Keratinocyte (primary cell): ENCODE data around the gene MYLK3. TPM values are rescaled to one million over a fixed set of nuclear protein-coding genes. Genes with fewer than 3 reads are reported as not detected.

Source experiments
- DNase-seq: peaks from one replicate; pipeline ENCODE4 v3.0.0-alpha.2; 2011; ENCODE audit warnings: low read depth, missing footprints, low spot score
- FAIRE-seq: peaks from 2 replicates; lab custom pipeline; 2011; peaks lifted over from hg19 to GRCh38; lab: Jason Lieb, UNC
- H2AFZ ChIP-seq: 2 replicates; pipeline ENCODE4 v1.6.0; 2012; ENCODE audit warnings: low read length, control low read depth, inconsistent platforms; ENCODE audit not compliant: control insufficient read depth
- H3K27ac ChIP-seq: 2 replicates; pipeline ENCODE4 v1.5.1; 2011; ENCODE audit warnings: low read length; ENCODE audit not compliant: control insufficient read depth, insufficient read depth
- H3K27me3 ChIP-seq: 3 replicates; pipeline ENCODE4 v1.6.0; 2011; ENCODE audit warnings: low read length; ENCODE audit not compliant: control insufficient read depth, insufficient read depth; ENCODE audit errors: extremely low read depth
- H3K36me3 ChIP-seq, 2 experiments: 2 replicates in 1 of 2; 3 replicates in 1 of 2; pipeline ENCODE4 v1.5.1; 2011; ENCODE audit warnings: low read length in 2 of 2, mild to moderate bottlenecking in 1 of 2; ENCODE audit not compliant: control insufficient read depth in 2 of 2, insufficient read depth in 2 of 2; ENCODE audit errors: extremely low read depth in 1 of 2
- H3K4me1 ChIP-seq: 3 replicates; pipeline ENCODE4 v1.5.1; 2011; ENCODE audit warnings: low read length; ENCODE audit not compliant: control insufficient read depth, insufficient read depth; ENCODE audit errors: extremely low read depth
- H3K4me2 ChIP-seq: 3 replicates; pipeline ENCODE4 v1.6.0; 2011; ENCODE audit warnings: low read depth, low read length; ENCODE audit not compliant: control insufficient read depth, insufficient read depth; ENCODE audit errors: extremely low read depth
- H3K4me3 ChIP-seq, 3 experiments: fragments of 200-600 bp in 1 of 3; sonication (generic) in 1 of 3; 2 replicates in 2 of 3; 3 replicates in 1 of 3; pipeline ENCODE4 v1.5.1; 2011 to 2016; ENCODE audit warnings: low read length in 3 of 3, mild to moderate bottlenecking in 3 of 3, control low read depth in 2 of 3, inconsistent platforms in 1 of 3, low read depth in 1 of 3, mixed read lengths in 1 of 3, mixed run types in 1 of 3, moderate library complexity in 1 of 3; ENCODE audit not compliant: control insufficient read depth in 2 of 3, insufficient read depth in 2 of 3; ENCODE audit errors: extremely low read depth in 1 of 3
- H3K79me2 ChIP-seq: 2 replicates; pipeline ENCODE4 v1.6.0; 2012; ENCODE audit warnings: low read length; ENCODE audit not compliant: control insufficient read depth, insufficient read depth
- H3K9ac ChIP-seq: 3 replicates; pipeline ENCODE4 v1.6.0; 2011; ENCODE audit warnings: low read length; ENCODE audit not compliant: control insufficient read depth, insufficient read depth; ENCODE audit errors: extremely low read depth
- H3K9me1 ChIP-seq: 3 replicates; pipeline ENCODE4 v1.6.0; 2011; ENCODE audit warnings: low read length; ENCODE audit not compliant: control insufficient read depth, insufficient read depth; ENCODE audit errors: extremely low read depth
- H3K9me3 ChIP-seq: 2 replicates; pipeline ENCODE4 v1.5.1; 2012; ENCODE audit warnings: low read depth, low read length; ENCODE audit not compliant: control insufficient read depth
- H4K20me1 ChIP-seq: 3 replicates; pipeline ENCODE4 v1.6.0; 2011; ENCODE audit warnings: low read length; ENCODE audit not compliant: control insufficient read depth, insufficient read depth; ENCODE audit errors: extremely low read depth
- CTCF ChIP-seq, 3 experiments: IDR thresholded peaks in 1 of 3; conservative IDR thresholded peaks in 1 of 3; optimal IDR thresholded peaks in 1 of 3; 2 replicates in 2 of 3; 3 replicates in 1 of 3; pipeline versions ENCODE3 to v1.5.1; 2011; ENCODE audit warnings: low read length in 3 of 3, mild to moderate bottlenecking in 3 of 3, moderate library complexity in 2 of 3, control low read depth in 1 of 3, inconsistent platforms in 1 of 3; ENCODE audit not compliant: insufficient read depth in 2 of 3; ENCODE audit errors: extremely low read depth in 1 of 3
- EZH2 ChIP-seq: IDR thresholded peaks from one replicate; pipeline ENCODE4 v1.6.1; 2012; ENCODE audit warnings: inconsistent platforms, mild to moderate bottlenecking, low read length, moderate library complexity
- dilution Hi-C: fragments of 300-500 bp; cut with MboI; formaldehyde crosslinking; loops from one replicate; pipeline ENCODE4 v1.7.0; 2020; ENCODE audit warnings: low sequenced_read_pairs; ENCODE audit not compliant: extremely low pct_ligation_motif_present
- polyA plus RNA-seq, 5 experiments: library from polyadenylated mRNA; depleted of rRNA in 3 of 5; stranded (reverse) in 3 of 5; stranded (forward) in 1 of 5; unstranded in 1 of 5; fragments of >200 nt; gene quantifications; 1 replicate in 1 of 5; 2 replicates in 3 of 5; 3 replicates in 1 of 5; pipeline versions ENCODE4 v1.2.1 to v1.2.3, GENCODE V29; 2011 to 2012; ENCODE audit warnings: missing spikeins in 2 of 5, low read depth in 1 of 5, low replicate concordance in 1 of 5

The MYLK3 gene
- polyA plus RNA-seq, 1 donor (not counting 4 experiments of a cell fraction or from before 2014, with no cell fraction given): 0.03 TPM

- DNase-seq: no peak
- Histone ChIP-seq H3K9me1 (no peaks in the 10 kb centered on the region), H3K4me1 (no peaks in the 10 kb centered on the region), H3K27ac (no peak overlapping the region), H3K9ac (no peak overlapping the region), H3K79me2 (no peaks in the 10 kb centered on the region), H3K9me3 (no peaks in the 10 kb centered on the region), H3K27me3 (no peaks in the 10 kb centered on the region), H4K20me1 (no peaks in the 10 kb centered on the region), H2AFZ (no peak overlapping the region), H3K4me2 (no peak overlapping the region), H3K4me3 (no peak overlapping the region), H3K36me3 (no peaks in the 10 kb centered on the region)
- no peak for FAIRE-seq
- TF ChIP-seq CTCF (optimal IDR thresholded peaks at IDR 0.05 in 1 of 3, IDR thresholded peaks at IDR 0.05 in 1 of 3, conservative IDR thresholded peaks at IDR 0.05 in 1 of 3; ENCODE audit: extremely low read depth in 1 of 3, insufficient read depth in 2 of 3, low read length in 3 of 3) (no peak), EZH2 (no peak)
- dilution Hi-C loops: no loop called here
These were observed 16.2 kb downstream of the MYLK3 start for GRCh38 chr16:46731691-46732555.

GRCh38 chr16:46730801-46731690 is 17.1 kb downstream of the MYLK3 start:
- dilution Hi-C loops: no loop called here
- H3K27ac ChIP-seq: no peak overlapping the region
- no peak for FAIRE-seq
- no peaks in the 10 kb centered on the region for H3K36me3 ChIP-seq
- H4K20me1 ChIP-seq: no peaks in the 10 kb centered on the region
- DNase-seq: no peak
- H3K4me2 ChIP-seq: no peak overlapping the region
- H3K9ac ChIP-seq: no peak overlapping the region
- no peaks in the 10 kb centered on the region for H3K4me1 ChIP-seq
- no peaks in the 10 kb centered on the region for H3K9me3 ChIP-seq
- TF ChIP-seq EZH2: no peak
- no peak for TF ChIP-seq CTCF (optimal IDR thresholded peaks at IDR 0.05 in 1 of 3, IDR thresholded peaks at IDR 0.05 in 1 of 3, conservative IDR thresholded peaks at IDR 0.05 in 1 of 3; ENCODE audit: extremely low read depth in 1 of 3, insufficient read depth in 2 of 3, low read length in 3 of 3)
- no peaks in the 10 kb centered on the region for H3K27me3 ChIP-seq
- no peaks in the 10 kb centered on the region for H3K9me1 ChIP-seq
- H3K4me3 ChIP-seq: no peak overlapping the region
- no peaks in the 10 kb centered on the region for H3K79me2 ChIP-seq
- no peak overlapping the region for H2AFZ ChIP-seq
